GM19395 (cell line): ENCODE measurements around the gene TIMP3.

ENCODE experiments used
- ATAC-seq: cut with Tn5 transposase; IDR thresholded peaks from one replicate; pipeline ENCODE4 v1.9.1; 2021; ENCODE audit warnings: mild to moderate bottlenecking, moderate library complexity; ENCODE audit not compliant: unreplicated experiment

Gene TIMP3

GRCh38 chr22:32785321-32786026 lies 16.0 kb upstream of the TIMP3 start:
- no peak for ATAC-seq

GRCh38 chr22:32786027-32786418 lies 15.5 kb upstream of the TIMP3 start:
- no peak for ATAC-seq

- no peak for ATAC-seq
These were observed 12.4 kb upstream of the TIMP3 start for GRCh38 chr22:32788904-32789624.

GRCh38 chr22:32789797-32790620 lies 11.5 kb upstream of the TIMP3 start:
- no peak for ATAC-seq

GRCh38 chr22:32791056-32791455 lies 10.4 kb upstream of the TIMP3 start:
- ATAC-seq = no peak

- ATAC-seq = no peak
These were observed 10.0 kb upstream of the TIMP3 start for GRCh38 chr22:32791485-32791884.

- no peak for ATAC-seq
These were observed 7.9 kb upstream of the TIMP3 start for GRCh38 chr22:32793589-32793988.

GRCh38 chr22:32794449-32795213 lies 6.9 kb upstream of the TIMP3 start:
- no peak for ATAC-seq

- no peak for ATAC-seq
These were observed 6.3 kb upstream of the TIMP3 start for GRCh38 chr22:32795214-32795596.

- no peak for ATAC-seq
These were observed 4.5 kb upstream of the TIMP3 start for GRCh38 chr22:32796865-32797573.

GRCh38 chr22:32799496-32799895 lies 2.0 kb upstream of the TIMP3 start:
- no peak for ATAC-seq

GRCh38 chr22:32800158-32800882 lies 1.2 kb upstream of the TIMP3 start:
- ATAC-seq = no peak

- no peak for ATAC-seq
These were observed 440 bp upstream of the TIMP3 start for GRCh38 chr22:32800994-32801536.

- no peak for ATAC-seq
These were observed 796 bp downstream of the TIMP3 start for GRCh38 chr22:32802237-32802765.

- ATAC-seq = no peak
These were observed 1.7 kb downstream of the TIMP3 start for GRCh38 chr22:32803020-32803737.

- ATAC-seq = no peak
These were observed 2.4 kb downstream of the TIMP3 start for GRCh38 chr22:32803738-32804435.

- ATAC-seq = no peak
These were observed 3.2 kb downstream of the TIMP3 start for GRCh38 chr22:32804531-32805360.
